Germinal center (tissue), 1 donor: ENCODE data around the gene PARD6G.

Experiments used
- DNase-seq: peaks from one replicate; pipeline ENCODE4 v3.0.0; 2012; ENCODE audit warnings: mixed read lengths, low spot score

Gene PARD6G

GRCh38 chr18:80189531-80189865 lies 57.8 kb downstream of the PARD6G start:
- no peak for DNase-seq

GRCh38 chr18:80188643-80189530 lies 58.4 kb downstream of the PARD6G start:
- DNase-seq: no peak

GRCh38 chr18:80187956-80188642 lies 59.2 kb downstream of the PARD6G start:
- no peak for DNase-seq

GRCh38 chr18:80185545-80185944 lies 61.8 kb downstream of the PARD6G start:
- no peak for DNase-seq

- DNase-seq: no peak
These were observed 63.0 kb downstream of the PARD6G start for GRCh38 chr18:80184243-80184772.

GRCh38 chr18:80183273-80184050 lies 63.9 kb downstream of the PARD6G start:
- DNase-seq: no peak

- DNase-seq: no peak
These were observed 64.5 kb downstream of the PARD6G start for GRCh38 chr18:80182855-80183254.

- no peak for DNase-seq
These were observed 65.5 kb downstream of the PARD6G start for GRCh38 chr18:80181642-80182461.

- DNase-seq: no peak
These were observed 66.3 kb downstream of the PARD6G start for GRCh38 chr18:80180778-80181564.

GRCh38 chr18:80179857-80180558 lies 67.3 kb downstream of the PARD6G start:
- DNase-seq: no peak

- no peak for DNase-seq
These were observed 68.1 kb downstream of the PARD6G start for GRCh38 chr18:80178935-80179818.

GRCh38 chr18:80177128-80177527 lies 70.2 kb downstream of the PARD6G start:
- DNase-seq: no peak

- DNase-seq: no peak
These were observed 70.8 kb downstream of the PARD6G start for GRCh38 chr18:80176334-80177073.

- DNase-seq: no peak
These were observed 71.7 kb downstream of the PARD6G start for GRCh38 chr18:80175451-80176204.

- DNase-seq: no peak
These were observed 74.3 kb downstream of the PARD6G start for GRCh38 chr18:80173060-80173459.

- no peak for DNase-seq
These were observed 75.3 kb downstream of the PARD6G start for GRCh38 chr18:80172056-80172455.

GRCh38 chr18:80171054-80171872 lies 76.1 kb downstream of the PARD6G start:
- peak; percentile 66 for DNase-seq
